Muscle of arm (tissue), 12 donors: ENCODE results near the gene AFF3. TPM values are rescaled to one million over a fixed set of nuclear protein-coding genes. Genes with fewer than 3 reads are reported as not detected.

Experiments
- DNase-seq: peaks from one replicate; pipeline ENCODE4 v3.0.0-alpha.2; 2013
- polyA plus RNA-seq, 12 donors: library from polyadenylated mRNA; unstranded; fragments of 120-200 nt; gene quantifications; one replicate each; pipeline ENCODE4 v1.2.1, GENCODE V29; 2013; ENCODE audit not compliant: insufficient read length in 12 of 12

The AFF3 gene
- polyA plus RNA-seq, 12 donors = 2.5 to 15.7 (median 3.7) TPM; not detected in 1

GRCh38 chr2:99888617-99889016, 253.8 kb downstream of the AFF3 start:
- DNase-seq = no peak

- peak; percentile 41 for DNase-seq
Measured at GRCh38 chr2:99886418-99886817, 256.0 kb downstream of the AFF3 start.

- no peak for DNase-seq
Measured at GRCh38 chr2:99883358-99883757, 259.0 kb downstream of the AFF3 start.

GRCh38 chr2:99881901-99882591, 260.3 kb downstream of the AFF3 start:
- peak; percentile 52 for DNase-seq

- no peak for DNase-seq
Measured at GRCh38 chr2:99880964-99881294, 261.5 kb downstream of the AFF3 start.

- no peak for DNase-seq
Measured at GRCh38 chr2:99880148-99880963, 262.0 kb downstream of the AFF3 start.

- no peak for DNase-seq
Measured at GRCh38 chr2:99879481-99879880, 262.9 kb downstream of the AFF3 start.

- no peak for DNase-seq
Measured at GRCh38 chr2:99878581-99879350, 263.6 kb downstream of the AFF3 start.

GRCh38 chr2:99877963-99878362, 264.4 kb downstream of the AFF3 start:
- no peak for DNase-seq

- no peak for DNase-seq
Measured at GRCh38 chr2:99876956-99877355, 265.4 kb downstream of the AFF3 start.

- DNase-seq = no peak
Measured at GRCh38 chr2:99875627-99876201, 266.7 kb downstream of the AFF3 start.

GRCh38 chr2:99868260-99868659, 274.1 kb downstream of the AFF3 start:
- no peak for DNase-seq

- DNase-seq = no peak
Measured at GRCh38 chr2:99867770-99868169, 274.6 kb downstream of the AFF3 start.

- no peak for DNase-seq
Measured at GRCh38 chr2:99865818-99866676, 276.3 kb downstream of the AFF3 start.

- no peak for DNase-seq
Measured at GRCh38 chr2:99864561-99865553, 277.5 kb downstream of the AFF3 start.

GRCh38 chr2:99863903-99864270, 278.5 kb downstream of the AFF3 start:
- DNase-seq = no peak

- no peak for DNase-seq
Measured at GRCh38 chr2:99863236-99863902, 279.0 kb downstream of the AFF3 start.

GRCh38 chr2:99862566-99862965, 279.8 kb downstream of the AFF3 start:
- no peak for DNase-seq

GRCh38 chr2:99861376-99861760, 281.0 kb downstream of the AFF3 start:
- no peak for DNase-seq
